Esophagus squamous epithelium (tissue), 5 donors: ENCODE data around the gene SRD5A2. TPM values are rescaled to one million over a fixed set of nuclear protein-coding genes. Genes with fewer than 3 reads are reported as not detected.
A peak's percentile ranks its signal among the peaks of the same experiment; 100 is the strongest.
"Not testable (repeated sequence)": the region's sequence is repeated elsewhere in the genome, so short reads cannot be mapped to it uniquely, and the experiment has no call there.

Source experiments
- DNase-seq: peaks from one replicate; lab custom pipeline; 2025; lab: John Stamatoyannopoulos, UW
- H3K27ac ChIP-seq, 4 donors: fragments of 200-600 bp; sonication (generic); one replicate each; pipeline ENCODE4 v1.5.1; 2016 to 2019; ENCODE audit warnings: mild to moderate bottlenecking in 1 of 4
- H3K27me3 ChIP-seq, 4 donors: fragments of 200-600 bp; sonication (generic); 1 replicate in 3 of 4; 2 replicates in 1 of 4; pipeline versions ENCODE4 v1.5.1 to v1.6.0; 2017 to 2021; ENCODE audit warnings: antibody characterized with exemption in 1 of 4
- H3K36me3 ChIP-seq, 3 donors: fragments of 200-600 bp; sonication (generic); one replicate each; pipeline ENCODE4 v1.5.1; 2016 to 2019
- H3K4me1 ChIP-seq, 3 donors: fragments of 200-600 bp; sonication (generic); one replicate each; pipeline ENCODE4 v1.5.1; 2017 to 2019
- H3K4me3 ChIP-seq, 4 donors: fragments of 200-600 bp; sonication (generic); 1 replicate in 3 of 4; 2 replicates in 1 of 4; pipeline ENCODE4 v1.5.1; 2016 to 2019; ENCODE audit warnings: mild to moderate bottlenecking in 2 of 4, moderate library complexity in 1 of 4
- H3K9me3 ChIP-seq, 3 donors: fragments of 200-600 bp; sonication (generic); one replicate each; pipeline ENCODE4 v1.5.1; 2016 to 2019
- POLR2A ChIP-seq, 4 donors: fragments of 450-650 bp; IDR thresholded peaks; one replicate each; pipeline ENCODE4 v1.6.1; 2017; ENCODE audit warnings: antibody characterized with exemption in 4 of 4, mild to moderate bottlenecking in 4 of 4, moderate library complexity in 3 of 4
- WGBS, 2 donors: methylation state at CpG; one replicate each; pipeline ENCODE4 v1.1.5; 2018; 5-methylcytosine and 5-hydroxymethylcytosine counted together
- intact Hi-C: fragments of 100-400 bp; cut with DNase I; formaldehyde crosslinking; loops from one replicate; pipeline ENCODE4 v1.15.0; 2022
- total RNA-seq, 4 donors: library from RNA; depleted of rRNA; stranded (reverse); fragments of >200 nt; gene quantifications; one replicate each; pipeline ENCODE4 v1.1.0, GENCODE V29; 2016
- TF ChIP-seq, protein P1 (sequence below), 6 experiments: fragments of 450-650 bp in 4 of 6; fragments of 200-600 bp in 2 of 6; sonication (generic) in 2 of 6; IDR thresholded peaks; one replicate each; pipeline ENCODE4 v1.5.1; 2016 to 2019; ENCODE audit warnings: antibody characterized with exemption in 6 of 6, mild to moderate bottlenecking in 4 of 6, moderate library complexity in 4 of 6
- donor health status: DM: yes; HTN: yes; CAD: no.

Gene SRD5A2
- total RNA-seq, 4 donors from 2014 or later: 0.19 TPM; not detected in 3

DNA sequence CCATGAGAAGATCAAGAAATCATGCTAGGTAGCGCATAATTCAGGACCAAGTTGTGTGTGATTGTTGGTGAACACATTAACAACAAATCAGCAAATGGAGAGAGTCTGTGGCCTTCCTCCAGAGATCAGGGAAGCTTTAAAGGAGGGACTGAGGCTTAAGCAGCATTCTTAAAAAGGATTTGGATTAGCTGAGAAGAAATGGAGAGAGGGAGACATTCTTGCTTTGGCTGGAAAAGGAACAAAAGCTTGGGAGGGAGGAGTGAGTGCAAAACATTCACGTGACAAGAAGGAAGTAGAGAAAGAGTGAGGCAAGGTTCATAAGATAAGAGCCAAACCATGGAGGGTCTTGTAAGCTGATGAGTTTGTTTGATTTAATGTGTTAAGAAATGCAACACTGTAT, 75.6 kb downstream of the SRD5A2 start:
- WGBS, 2 donors: 74 to 76% methylated on average over 2 of the region's 2 CpGs
- H3K4me3 ChIP-seq: no peak overlapping the region
- no peaks in the 10 kb centered on the region for H3K9me3 ChIP-seq
- intact Hi-C loops: no loop called here
- no peak overlapping the region for H3K27ac ChIP-seq
- TF ChIP-seq POLR2A (IDR thresholded peaks at IDR 0.05): no peak
- TF ChIP-seq, protein P1, sequence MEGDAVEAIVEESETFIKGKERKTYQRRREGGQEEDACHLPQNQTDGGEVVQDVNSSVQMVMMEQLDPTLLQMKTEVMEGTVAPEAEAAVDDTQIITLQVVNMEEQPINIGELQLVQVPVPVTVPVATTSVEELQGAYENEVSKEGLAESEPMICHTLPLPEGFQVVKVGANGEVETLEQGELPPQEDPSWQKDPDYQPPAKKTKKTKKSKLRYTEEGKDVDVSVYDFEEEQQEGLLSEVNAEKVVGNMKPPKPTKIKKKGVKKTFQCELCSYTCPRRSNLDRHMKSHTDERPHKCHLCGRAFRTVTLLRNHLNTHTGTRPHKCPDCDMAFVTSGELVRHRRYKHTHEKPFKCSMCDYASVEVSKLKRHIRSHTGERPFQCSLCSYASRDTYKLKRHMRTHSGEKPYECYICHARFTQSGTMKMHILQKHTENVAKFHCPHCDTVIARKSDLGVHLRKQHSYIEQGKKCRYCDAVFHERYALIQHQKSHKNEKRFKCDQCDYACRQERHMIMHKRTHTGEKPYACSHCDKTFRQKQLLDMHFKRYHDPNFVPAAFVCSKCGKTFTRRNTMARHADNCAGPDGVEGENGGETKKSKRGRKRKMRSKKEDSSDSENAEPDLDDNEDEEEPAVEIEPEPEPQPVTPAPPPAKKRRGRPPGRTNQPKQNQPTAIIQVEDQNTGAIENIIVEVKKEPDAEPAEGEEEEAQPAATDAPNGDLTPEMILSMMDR (IDR thresholded peaks at IDR 0.05): no peak
- no peak for DNase-seq
- no peaks in the 10 kb centered on the region for H3K4me1 ChIP-seq
- no peaks in the 10 kb centered on the region for H3K36me3 ChIP-seq
- H3K27me3 ChIP-seq: no peaks in the 10 kb centered on the region

DNA sequence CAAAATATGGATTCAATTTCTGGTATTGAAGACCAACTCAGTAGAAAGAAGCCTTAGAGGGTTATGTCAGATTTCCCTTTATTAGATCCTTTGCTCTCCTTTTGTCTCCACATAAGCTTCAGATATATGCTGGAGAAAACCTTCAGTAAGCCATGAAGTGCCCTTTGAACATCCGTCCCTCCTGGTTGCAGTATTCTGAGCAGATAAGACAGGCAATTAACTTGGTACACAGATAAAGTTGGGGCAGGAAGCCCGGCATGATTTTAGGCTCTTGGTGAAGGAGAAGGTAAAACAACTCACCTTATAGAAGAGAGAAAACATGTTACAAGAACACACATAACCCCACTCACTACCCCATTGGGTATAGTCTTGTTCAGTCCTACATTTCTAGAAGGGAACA, 76.4 kb downstream of the SRD5A2 start:
- Histone ChIP-seq H3K9me3 (no peaks in the 10 kb centered on the region), H3K4me1 (no peaks in the 10 kb centered on the region), H3K27ac (no peak overlapping the region), H3K4me3 (no peak overlapping the region), H3K27me3 (no peaks in the 10 kb centered on the region), H3K36me3 (no peaks in the 10 kb centered on the region)
- WGBS, 2 donors: 45 to 81% methylated on average over 2 of the region's 2 CpGs
- TF ChIP-seq POLR2A (IDR thresholded peaks at IDR 0.05): no peak
- TF ChIP-seq, protein P1 (IDR thresholded peaks at IDR 0.05): no peak
- no peak for DNase-seq
- intact Hi-C loops: no loop called here

DNA sequence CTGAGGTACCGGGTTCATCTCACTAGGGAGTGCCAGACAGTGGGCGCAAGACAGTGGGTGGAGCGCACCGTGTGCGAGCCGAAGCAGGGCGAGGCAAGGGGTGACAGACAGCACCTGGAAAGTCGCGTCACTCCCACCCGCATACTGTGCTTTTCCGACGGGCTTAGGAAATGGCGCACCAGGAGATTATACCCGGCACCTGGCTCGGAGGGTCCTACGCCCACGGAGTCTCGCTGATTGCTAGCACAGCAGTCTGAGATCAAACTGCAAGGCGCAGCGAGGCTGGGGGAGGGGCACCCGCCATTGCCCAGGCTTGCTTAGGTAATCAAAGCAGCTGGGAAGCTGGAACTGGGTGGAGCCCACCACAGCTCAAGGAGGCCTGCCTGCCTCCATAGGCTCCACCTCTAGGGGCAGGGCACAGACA, 84.3 kb downstream of the SRD5A2 start:
- H3K36me3 ChIP-seq, H3K4me1 ChIP-seq, DNase-seq, H3K27me3 ChIP-seq, H3K9me3 ChIP-seq, intact Hi-C loops: not testable (repeated sequence)
- peak overlapping the region in 2 of 4 donors; percentile 17 to 39 for H3K27ac ChIP-seq
- TF ChIP-seq, protein P1 (IDR thresholded peaks at IDR 0.05): peak in 1 of 6 experiments; percentile 40
- 87 to 93% methylated on average over 6 to 12 of the region's 21 CpGs for WGBS, 2 donors
- peak overlapping the region in 2 of 4 donors; percentile 8 to 32 for H3K4me3 ChIP-seq

DNA sequence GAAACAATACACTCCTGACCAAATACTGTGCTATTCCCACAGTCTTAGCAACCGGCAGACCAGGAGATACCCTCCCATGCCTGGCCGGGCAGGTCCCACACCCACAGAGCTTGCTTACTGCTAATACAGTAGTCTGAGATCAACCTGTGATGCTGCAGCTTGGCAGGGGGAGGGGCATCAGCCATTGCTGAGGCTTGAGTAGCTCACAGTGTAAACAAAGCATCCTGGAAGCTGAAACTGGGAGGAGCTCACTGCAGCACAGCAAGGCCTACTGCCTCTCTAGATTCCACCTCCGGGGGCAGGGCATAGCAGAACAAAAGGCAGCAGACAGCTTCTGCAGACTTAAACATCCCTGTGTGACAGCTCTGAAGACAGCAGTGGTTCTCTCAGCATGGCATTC, 91.4 kb downstream of the SRD5A2 start:
- H3K36me3 ChIP-seq, H3K4me3 ChIP-seq, H3K4me1 ChIP-seq, H3K9me3 ChIP-seq, DNase-seq, H3K27me3 ChIP-seq, intact Hi-C loops: not testable (repeated sequence)
- WGBS, 2 donors: 38 to 100% methylated on average over 1 of the region's 3 CpGs
- TF ChIP-seq, protein P1 (IDR thresholded peaks at IDR 0.05): peak in 1 of 6 experiments; percentile 16
- H3K27ac ChIP-seq: peak overlapping the region in 1 of 4 donors; percentile 17

DNA sequence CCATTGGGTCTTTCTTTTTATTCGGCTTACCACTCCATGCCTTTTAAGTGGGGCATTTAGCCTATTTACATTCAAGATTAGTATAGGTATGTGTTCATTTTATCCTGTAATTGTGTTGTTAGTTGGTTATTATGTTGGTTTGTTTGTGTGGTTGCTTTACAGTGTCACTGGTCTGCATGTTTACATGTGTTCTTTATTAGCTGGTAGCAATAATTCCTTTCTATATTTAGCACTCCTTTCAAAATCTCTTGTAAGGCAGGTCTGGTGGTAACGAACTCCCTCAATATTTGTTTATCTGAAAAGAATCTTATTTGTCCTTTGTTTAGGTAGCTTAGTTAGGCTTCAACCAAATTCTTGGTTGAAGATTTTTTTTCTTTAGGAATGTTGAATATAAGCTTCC, 97.5 kb downstream of the SRD5A2 start:
- no peaks in the 10 kb centered on the region for H3K4me1 ChIP-seq
- H3K4me3 ChIP-seq: no peak overlapping the region
- H3K27me3 ChIP-seq: no peaks in the 10 kb centered on the region
- intact Hi-C loops: no loop called here
- DNase-seq: no peak
- TF ChIP-seq POLR2A (IDR thresholded peaks at IDR 0.05): no peak
- H3K36me3 ChIP-seq: no peaks in the 10 kb centered on the region
- 74 to 81% methylated on average over 2 of the region's 2 CpGs for WGBS, 2 donors
- no peaks in the 10 kb centered on the region for H3K9me3 ChIP-seq
- no peak overlapping the region for H3K27ac ChIP-seq
